K562 (cell line): Measurements from ENCODE around the gene MAP3K14. TPM values are rescaled to one million over a fixed set of nuclear protein-coding genes. Genes with fewer than 3 reads are reported as not detected.

ENCODE experiments used
- ATAC-seq: fragments of 200-7000 bp; cut with Tn5 transposase; 3 replicates; pipeline ENCODE4 v1.9.1; 2020; ENCODE audit warnings: moderate library complexity
- BruUV-seq: library from RNA; stranded (reverse); fragments of 400-500 nt; replicated peaks from 2 replicates; lab custom pipeline; 2021; lab: Mats Ljungman, UMichigan
- CTCF ChIA-PET: fragments of 300-600 bp; formaldehyde crosslinking; extraction: SDS; loops from one replicate; lab custom pipeline; 2021; ENCODE audit warnings: low intra/inter-chr PET ratio; lab: Yijun Ruan, JAX
- POLR2A ChIA-PET: fragments of 300-600, 350-650 bp; sonication (Branson Sonifier 250); formaldehyde crosslinking; extraction: SDS; loops from one replicate; lab custom pipeline; 2021; ENCODE audit warnings: antibody characterized with exemption, inconsistent platforms; lab: Yijun Ruan, JAX
- DNase-seq, 4 experiments: peaks; one replicate each; pipeline versions ENCODE4 v3.0.0 to v3.0.0-alpha.2; 2011 to 2018; ENCODE audit warnings: low spot score in 3 of 4, mixed read lengths in 3 of 4; ENCODE audit errors: extremely low read depth in 1 of 4
- FAIRE-seq: peaks from 2 replicates; lab custom pipeline; 2011; peaks lifted over from hg19 to GRCh38; lab: Jason Lieb, UNC
- H2AFZ ChIP-seq: 2 replicates; pipeline ENCODE4 v1.6.0; 2011; ENCODE audit warnings: low read depth, low read length, control low read depth, inconsistent platforms
- H3K27ac ChIP-seq: fragments of 200-600 bp; 3 replicates; pipeline ENCODE4 v1.8.0; 2011; ENCODE audit warnings: low read depth, mild to moderate bottlenecking, control low read depth, inconsistent platforms, low read length, moderate library complexity, mixed read lengths; ENCODE audit errors: extremely low read depth
- H3K27me3 ChIP-seq, 2 experiments: fragments of 300-600 bp in 1 of 2; 2 replicates in 1 of 2; 3 replicates in 1 of 2; pipeline versions ENCODE4 v1.6.0 to v1.8.0; 2011; ENCODE audit warnings: inconsistent platforms in 2 of 2, low read length in 2 of 2, mild to moderate bottlenecking in 1 of 2, mixed read lengths in 1 of 2, moderate library complexity in 1 of 2; ENCODE audit not compliant: control insufficient read depth in 2 of 2, insufficient read depth in 2 of 2
- H3K36me3 ChIP-seq: fragments of 300-600 bp; 3 replicates; pipeline ENCODE4 v1.8.0; 2011; ENCODE audit warnings: mild to moderate bottlenecking, low read length, inconsistent platforms; ENCODE audit not compliant: control insufficient read depth, insufficient read depth
- H3K4me1 ChIP-seq, 2 experiments: fragments of 200-600 bp in 1 of 2; replicated peaks in 1 of 2; 2 replicates in 1 of 2; 3 replicates in 1 of 2; pipeline versions ENCODE4 v1.5.1 to v1.8.0; 2011; ENCODE audit warnings: inconsistent platforms in 2 of 2, low read length in 2 of 2, mild to moderate bottlenecking in 1 of 2, mixed read lengths in 1 of 2, moderate library complexity in 1 of 2; ENCODE audit not compliant: control insufficient read depth in 2 of 2, insufficient read depth in 2 of 2
- H3K4me2 ChIP-seq: 2 replicates; pipeline ENCODE4 v1.6.1; 2011; ENCODE audit warnings: low read length, control low read depth, inconsistent platforms, mixed read lengths; ENCODE audit not compliant: insufficient read depth
- H3K4me3 ChIP-seq: fragments of 200-600 bp; sonication (generic), shearing (Covaris generic); 2 replicates; pipeline ENCODE4 v1.5.1; 2016; ENCODE audit warnings: control low read depth, inconsistent platforms
- H3K79me2 ChIP-seq: fragments of 200-600 bp; 3 replicates; pipeline ENCODE4 v1.8.0; 2011; ENCODE audit warnings: low read length, inconsistent platforms; ENCODE audit not compliant: control insufficient read depth, insufficient read depth
- H3K9ac ChIP-seq, 2 experiments: 2 replicates each; pipeline versions ENCODE4 v1.6.0 to v1.6.1; 2011; ENCODE audit warnings: low read depth in 2 of 2, low read length in 2 of 2, control low read depth in 1 of 2, inconsistent platforms in 1 of 2, mild to moderate bottlenecking in 1 of 2, mixed read lengths in 1 of 2; ENCODE audit not compliant: insufficient read depth in 1 of 2
- H3K9me1 ChIP-seq: one replicate; pipeline ENCODE4 v1.6.0; 2011; ENCODE audit warnings: inconsistent platforms, mild to moderate bottlenecking, low read length, moderate library complexity; ENCODE audit not compliant: control insufficient read depth, insufficient read depth
- H3K9me3 ChIP-seq: replicated peaks from 2 replicates; pipeline ENCODE4 v1.5.1; 2011; ENCODE audit warnings: low read depth, low read length, inconsistent platforms; ENCODE audit not compliant: control insufficient read depth, insufficient read depth
- H4K20me1 ChIP-seq: replicated peaks from 2 replicates; pipeline ENCODE4 v1.6.1; 2011; ENCODE audit warnings: low read length, inconsistent platforms, mixed read lengths; ENCODE audit not compliant: control insufficient read depth, insufficient read depth
- CEBPB ChIP-seq: fragments of 450-650 bp; IDR thresholded peaks from 2 replicates; pipeline ENCODE4 v1.6.1; 2016; ENCODE audit warnings: missing genetic modification characterization, missing compliant biosample characterization
- ELF4 ChIP-seq: fragments of 450-650 bp; formaldehyde crosslinking; IDR thresholded peaks from 2 replicates; pipeline ENCODE4 v1.4.0; 2022; ENCODE audit warnings: missing genetic modification characterization
- LCOR ChIP-seq: sonication (generic); formaldehyde crosslinking; IDR thresholded peaks from 2 replicates; pipeline ENCODE4 v1.8.0; 2022; ENCODE audit warnings: mild to moderate bottlenecking, missing genetic modification reagents
- PRDM10 ChIP-seq: fragments of 450-650 bp; IDR thresholded peaks from 2 replicates; pipeline ENCODE4 v1.6.1; 2018; ENCODE audit not compliant: partially characterized antibody
- SIX5 ChIP-seq, 2 experiments: IDR thresholded peaks; 2 replicates each; pipeline ENCODE4 v1.6.1; 2011; ENCODE audit warnings: low read length in 2 of 2, borderline replicate concordance in 1 of 2, low read depth in 1 of 2, mild to moderate bottlenecking in 1 of 2, moderate library complexity in 1 of 2; ENCODE audit not compliant: insufficient read depth in 1 of 2
- TBP ChIP-seq: optimal IDR thresholded peaks from 2 replicates; pipeline ENCODE3; 2011; ENCODE audit warnings: low read depth, low read length, improper control_type of control experiment
- ZBTB8A ChIP-seq: fragments of 450-650 bp; IDR thresholded peaks from 2 replicates; pipeline ENCODE4 v1.6.1; 2018; ENCODE audit warnings: mild to moderate bottlenecking, moderate library complexity; ENCODE audit not compliant: partially characterized antibody
- ZNF197 ChIP-seq: fragments of 200-800 bp; sonication (Bioruptor generic); IDR thresholded peaks from 2 replicates; pipeline ENCODE4 v1.6.1; 2016; ENCODE audit warnings: low read depth, missing genetic modification characterization, missing compliant biosample characterization
- ZNF282 ChIP-seq: sonication (generic); formaldehyde crosslinking; IDR thresholded peaks from 2 replicates; pipeline ENCODE4 v1.8.1; 2023; ENCODE audit warnings: missing genetic modification reagents
- ZZZ3 ChIP-seq: fragments of 450-650 bp; IDR thresholded peaks from 2 replicates; pipeline ENCODE4 v1.6.1; 2016; ENCODE audit warnings: antibody characterized with exemption, mild to moderate bottlenecking, moderate library complexity
- WGBS: fragments of 100-300 bp; shearing (Covaris generic); methylation state at CpG from one replicate; pipeline ENCODE4 v1.1.6; 2016; ENCODE audit warnings: low coverage, mixed read lengths; ENCODE audit not compliant: insufficient coverage; ENCODE audit errors: missing lambda C conversion rate; 5-methylcytosine and 5-hydroxymethylcytosine counted together
- in situ Hi-C: fragments of 300-500 bp; cut with MboI; formaldehyde crosslinking; loops from 4 replicates; pipeline ENCODE4 v1.15.0; 2018; ENCODE audit warnings: inconsistent platforms, mixed read lengths
- intact Hi-C: fragments of 100-400 bp; cut with micrococcal nuclease; formaldehyde crosslinking; loops from 2 replicates; pipeline ENCODE4 v1.14.2; 2022
- polyA plus RNA-seq, 8 experiments: library from polyadenylated mRNA; depleted of rRNA in 4 of 8; stranded (reverse) in 5 of 8; unstranded in 3 of 8; fragments of >200 nt; fragmentation: Nextera tagmentation in 2 of 8; fragmentation: Illumina TruSeq in 1 of 8; extraction: Ambion mirVana in 2 of 8; extraction: Trizol in 1 of 8; gene quantifications; 2 replicates each; pipeline versions ENCODE4 v1.2.1 to v1.2.3, GENCODE V29; 2011 to 2014; ENCODE audit warnings: inconsistent platforms in 1 of 8, missing spikeins in 1 of 8
- total RNA-seq, 7 experiments: library from RNA; depleted of rRNA in 6 of 7; stranded (reverse); fragments of >200 nt in 6 of 7; fragmentation: Illumina TruSeq in 2 of 7; extraction: Trizol in 2 of 7; gene quantifications; 2 replicates each; pipeline versions ENCODE4 v1.2.1 to v1.2.3, GENCODE V29; 2011 to 2021; ENCODE audit warnings: low replicate concordance in 1 of 7

MAP3K14 gene
- total and polyA plus RNA-seq, 9 of the 15 experiments (the other 6 are each of a cell fraction or from before 2014, with no cell fraction given): 0.45 to 8.7 (median 3.2) TPM

- Histone ChIP-seq H3K27me3 (no peaks in the 10 kb centered on the region), H3K9ac (no peak overlapping the region), H2AFZ (no peak overlapping the region), H3K9me1 (no peaks in the 10 kb centered on the region), H3K36me3 (no peaks in the 10 kb centered on the region), H3K4me3 (no peak overlapping the region), H3K79me2 (no peaks in the 10 kb centered on the region), H3K4me2 (no peak overlapping the region), H3K9me3 (no peaks in the 10 kb centered on the region), H3K27ac (no peak overlapping the region), H4K20me1 (no peaks in the 10 kb centered on the region), H3K4me1 (peaks cover 0 to 6% of the 10 kb centered on the region in 2 experiments; a peak in 4 of 5 replicates)
- ChIA-PET CTCF (no interaction called here), POLR2A (interaction anchor here (1.0 to 1.2 kb wide), 3 partner anchors 8 to 21 kb away, joined by 3 to 7 read pairs (median 3); no protein-coding TSS in a partner anchor)
- intact Hi-C loops (no loop called here), in situ Hi-C loops (no loop called here)
- ATAC-seq: peak; percentile 51; the same call in 2 of the 3 replicates
- no TSS peak for BruUV-seq
- WGBS: 30% methylated on average over 2 of the region's 2 CpGs
- no peak for FAIRE-seq
- DNase-seq: no peak
- TF ChIP-seq ZBTB8A: no peak
- TF ChIP-seq LCOR (CRISPR knock-in tag): no peak
- no peak for TF ChIP-seq PRDM10
- TF ChIP-seq CEBPB (tag): no peak
- TF ChIP-seq ZNF197: no peak
- TF ChIP-seq TBP: no peak
- no peak for TF ChIP-seq ZZZ3
- TF ChIP-seq ELF4 (CRISPR knock-in tag): no peak
- TF ChIP-seq SIX5 (IDR thresholded peaks at IDR 0.05; ENCODE audit: borderline replicate concordance in 1 of 2, insufficient read depth in 1 of 2, low read depth in 1 of 2, low read length in 2 of 2): no peak
- TF ChIP-seq ZNF282 (CRISPR knock-in tag): no peak
Observed at GRCh38 chr17:45355087-45355486, 38.3 kb upstream of the MAP3K14 start.
